ENCODE results near the gene SEZ6L. TPM values are rescaled to one million over a fixed set of nuclear protein-coding genes. Genes with fewer than 3 reads are reported as not detected.

Gene SEZ6L
- total and polyA plus RNA-seq, 9 donors, result 0.10 to 0.32 (median 0.15) TPM; not detected in 3

DNA sequence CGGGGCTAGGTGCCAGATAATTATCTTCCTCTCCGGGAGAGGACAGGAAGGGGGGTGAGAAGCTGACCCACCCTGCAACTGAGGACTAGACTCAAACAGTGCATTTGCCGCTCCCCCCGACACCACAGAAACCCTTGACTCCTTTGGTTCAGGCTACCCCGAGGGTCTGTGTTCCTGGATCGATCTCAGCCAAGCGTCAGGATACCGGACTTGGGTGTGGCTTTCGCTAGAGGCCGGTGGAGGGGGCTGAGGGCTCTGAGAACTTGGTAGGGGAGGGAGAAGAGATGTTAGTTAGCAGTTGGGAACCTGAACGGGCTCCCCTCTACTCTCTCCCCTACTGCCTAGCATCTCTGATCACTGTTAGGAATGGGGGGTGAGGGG is 840 bp downstream of the SEZ6L start:
- no peak for DNase-seq
- intact Hi-C loops (cut with DNase I), result no loop called here
- no peak overlapping the region for H3K4me3 ChIP-seq
- TF ChIP-seq POLR2A (IDR thresholded peaks at IDR 0.05) (no peak), EP300 (IDR thresholded peaks at IDR 0.05) (no peak), CTCF (IDR thresholded peaks at IDR 0.05) (no peak)
- H3K27ac ChIP-seq, result no peak overlapping the region
- no peaks in the 10 kb centered on the region for H3K4me1 ChIP-seq (ENCODE audit: insufficient read depth)
- WGBS, 3 donors, result 1 to 2% (median 1%) methylated on average over 11 of the region's 11 CpGs
- H3K27me3 ChIP-seq, result no peaks in the 10 kb centered on the region
- H3K9me3 ChIP-seq, result no peaks in the 10 kb centered on the region
- H3K36me3 ChIP-seq, result no peaks in the 10 kb centered on the region

DNA sequence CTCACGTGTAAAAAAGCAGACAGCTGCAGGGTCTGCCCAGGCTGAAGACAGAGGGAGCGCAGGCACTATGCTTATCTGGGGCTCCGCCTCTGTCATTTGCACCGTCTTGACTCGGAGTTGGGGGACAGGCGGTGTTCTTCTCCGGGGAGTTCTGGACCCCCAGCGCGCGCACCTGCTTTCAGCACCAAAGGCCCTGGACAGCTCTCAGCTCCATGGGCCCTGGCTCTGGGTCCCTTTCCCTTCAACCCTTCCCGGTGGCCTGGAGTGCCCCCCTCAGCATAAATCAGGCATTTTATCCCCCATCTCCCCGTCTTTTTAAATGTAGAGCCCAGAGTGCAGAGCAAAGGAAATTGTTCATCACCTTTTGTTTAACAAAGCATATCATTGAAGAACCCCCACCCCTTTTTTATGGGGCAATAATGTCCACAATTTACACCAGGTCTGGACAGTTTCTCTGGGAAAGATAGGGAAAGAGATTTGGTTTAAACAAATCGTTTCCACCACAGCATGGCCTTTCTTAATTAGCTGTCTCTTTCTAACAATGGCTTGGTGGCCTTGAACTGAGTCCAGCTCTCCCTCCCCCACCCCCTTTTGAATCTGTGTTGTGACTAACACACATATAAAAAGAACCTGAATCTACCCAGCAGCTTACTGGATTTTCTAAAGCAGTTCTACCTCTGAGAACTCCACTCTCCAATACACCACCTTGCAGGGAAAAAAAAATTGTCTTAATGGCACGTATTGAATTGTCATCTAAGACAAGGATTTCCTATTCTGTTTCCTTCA is 1.7 kb downstream of the SEZ6L start:
- no peaks in the 10 kb centered on the region for H3K4me1 ChIP-seq (ENCODE audit: insufficient read depth)
- no peaks in the 10 kb centered on the region for H3K36me3 ChIP-seq
- H3K9me3 ChIP-seq, result no peaks in the 10 kb centered on the region
- intact Hi-C loops (cut with DNase I), result no loop called here
- WGBS, 3 donors, result 4 to 6% (median 5%) methylated on average over 14 of the region's 14 CpGs
- H3K27me3 ChIP-seq, result no peaks in the 10 kb centered on the region
- no peak overlapping the region for H3K4me3 ChIP-seq
- no peak overlapping the region for H3K27ac ChIP-seq
- DNase-seq, result peak in 2 of 5 donors; percentile 11 to 36
- TF ChIP-seq CTCF (IDR thresholded peaks at IDR 0.05) (no peak), POLR2A (IDR thresholded peaks at IDR 0.05) (no peak), EP300 (IDR thresholded peaks at IDR 0.05) (no peak)

DNA sequence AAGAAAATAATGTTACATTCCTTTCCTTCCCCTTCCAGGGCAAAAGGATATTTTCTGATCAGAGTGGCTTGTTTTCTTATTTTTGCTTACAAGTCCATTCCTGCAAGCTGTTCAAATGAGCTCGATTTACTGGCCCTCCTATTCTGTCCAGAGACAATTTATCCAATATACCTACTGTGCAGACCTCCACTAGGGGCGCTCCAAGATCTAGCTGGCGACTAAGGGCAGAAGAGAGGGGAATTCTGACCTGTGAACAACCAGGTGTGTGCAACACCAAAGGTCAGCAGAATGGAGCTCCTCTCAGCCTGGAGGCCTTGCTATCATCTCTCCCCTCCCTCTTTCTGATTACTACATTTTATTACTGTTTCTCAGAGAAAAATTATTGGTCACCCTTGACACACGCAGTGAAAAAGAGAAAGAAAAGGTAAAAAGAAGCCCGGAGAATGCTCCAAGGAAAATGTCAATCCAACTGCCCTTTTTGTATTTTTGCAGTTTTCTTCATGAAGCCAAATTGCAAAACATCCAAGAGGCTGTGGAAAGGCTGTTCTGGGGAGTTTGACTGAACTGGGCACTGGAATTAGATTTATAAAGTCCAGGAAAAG is 3.2 kb downstream of the SEZ6L start:
- DNase-seq, result no peak
- 34 to 36% (median 35%) methylated on average over 5 of the region's 5 CpGs for WGBS, 3 donors
- H3K4me1 ChIP-seq (ENCODE audit: insufficient read depth), result no peaks in the 10 kb centered on the region

DNA sequence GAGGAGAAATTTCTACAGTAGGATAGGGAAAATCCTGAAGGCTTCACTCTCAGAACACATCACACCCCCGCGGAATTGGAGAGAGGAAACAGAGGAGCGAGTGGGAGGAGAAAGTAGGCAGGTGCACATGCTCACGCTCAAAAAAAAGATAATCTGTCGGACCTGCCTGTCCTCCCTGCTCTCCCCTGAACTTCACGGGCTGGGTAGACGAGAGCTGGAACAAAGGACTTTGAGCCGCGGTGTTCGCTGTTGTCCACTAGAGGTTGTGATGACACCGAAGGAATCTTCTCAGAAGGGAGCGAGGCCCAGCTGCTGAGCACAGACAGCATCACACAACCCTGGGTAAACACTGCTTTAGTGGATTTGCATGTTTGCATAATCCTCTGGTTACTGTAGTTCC is 5.0 kb downstream of the SEZ6L start:
- no peak for DNase-seq
- intact Hi-C loops (cut with DNase I), result no loop called here
- Histone ChIP-seq H3K4me1 (ENCODE audit: insufficient read depth) (no peaks in the 10 kb centered on the region), H3K27ac (no peak overlapping the region), H3K9me3 (no peaks in the 10 kb centered on the region), H3K36me3 (no peaks in the 10 kb centered on the region), H3K27me3 (no peaks in the 10 kb centered on the region), H3K4me3 (no peak overlapping the region)
- 8 to 10% (median 8%) methylated on average over 12 of the region's 12 CpGs for WGBS, 3 donors
- TF ChIP-seq EP300 (IDR thresholded peaks at IDR 0.05) (no peak), POLR2A (IDR thresholded peaks at IDR 0.05) (no peak), CTCF (IDR thresholded peaks at IDR 0.05) (no peak)

More for the DNA sequence above, 3.2 kb downstream of the SEZ6L start:
- Histone ChIP-seq H3K4me3 (no peak overlapping the region), H3K27ac (no peak overlapping the region), H3K27me3 (no peaks in the 10 kb centered on the region), H3K9me3 (no peaks in the 10 kb centered on the region), H3K36me3 (no peaks in the 10 kb centered on the region)
- TF ChIP-seq EP300 (IDR thresholded peaks at IDR 0.05), result no peak
- no peak for TF ChIP-seq CTCF (IDR thresholded peaks at IDR 0.05)
- TF ChIP-seq POLR2A (IDR thresholded peaks at IDR 0.05), result no peak
- intact Hi-C loops (cut with DNase I), result no loop called here

Measured in ovary (tissue), 9 donors.